H1 (cell line): ENCODE results near the gene SEZ6L. TPM values are rescaled to one million over a fixed set of nuclear protein-coding genes. Genes with fewer than 3 reads are reported as not detected.

Experiments used
- BACH1 ChIP-seq: IDR thresholded peaks from 2 replicates; pipeline ENCODE4 v1.6.1; 2012; ENCODE audit warnings: low read length, improper control_type of control experiment
- PHF8 ChIP-seq: fragments of 200-600 bp; sonication (generic); conservative IDR thresholded peaks from 2 replicates; pipeline ENCODE4 v1.7.1; 2012; ENCODE audit warnings: low read depth, mild to moderate bottlenecking, inconsistent platforms, low read length, moderate library complexity
- RAD21 ChIP-seq, 2 experiments: IDR thresholded peaks in 1 of 2; conservative IDR thresholded peaks in 1 of 2; 2 replicates each; pipeline ENCODE4 v1.6.1; 2011; ENCODE audit warnings: low read depth in 2 of 2, low read length in 2 of 2, improper control_type of control experiment in 1 of 2, inconsistent platforms in 1 of 2, mild to moderate bottlenecking in 1 of 2, moderate library complexity in 1 of 2
- RNF2 ChIP-seq: fragments of 200-900, 300-1000 bp; sonication (generic); IDR thresholded peaks from 2 replicates; pipeline ENCODE4 v1.7.1; 2016; ENCODE audit warnings: borderline replicate concordance, low read depth, mild to moderate bottlenecking, antibody characterized with exemption, low read length; ENCODE audit not compliant: poor library complexity, severe bottlenecking; ENCODE audit errors: missing control alignments
- SIX5 ChIP-seq: IDR thresholded peaks from 2 replicates; pipeline ENCODE4 v1.6.1; 2011; ENCODE audit warnings: mild to moderate bottlenecking, low read depth, low read length
- TCF12 ChIP-seq: IDR thresholded peaks from 2 replicates; pipeline ENCODE4 v1.6.1; 2011; ENCODE audit warnings: low read depth, mild to moderate bottlenecking, low read length
- polyA plus RNA-seq, 7 experiments: library from polyadenylated mRNA; depleted of rRNA in 3 of 7; stranded (reverse) in 5 of 7; unstranded in 2 of 7; fragments of >200 nt in 5 of 7; fragments of 200-250 nt in 2 of 7; gene quantifications; 1 replicate in 5 of 7; 2 replicates in 1 of 7; 4 replicates in 1 of 7; pipeline versions ENCODE4 v1.2.1 to v1.2.3, GENCODE V29; 2011 to 2013; ENCODE audit warnings: missing spikeins in 2 of 7, mixed read lengths in 2 of 7
- total RNA-seq: library from RNA; stranded (reverse); fragmentation: NEBNext Ultra II Directional; extraction: Animal tissue kit (Norgen Biotek cat#: 25700); gene quantifications from 2 replicates; pipeline ENCODE4 v1.2.1, GENCODE V29; 2021
- TF ChIP-seq, protein P1 (sequence below): fragments of 300-600 bp; sonication (generic); IDR thresholded peaks from 2 replicates; pipeline ENCODE4 v1.7.1; 2012; ENCODE audit warnings: low read length, moderate library complexity, mild to moderate bottlenecking, inconsistent platforms; ENCODE audit not compliant: insufficient replicate concordance
- TF ChIP-seq, protein P2 (sequence below): IDR thresholded peaks from 2 replicates; pipeline ENCODE4 v1.6.1; 2012; ENCODE audit warnings: inconsistent platforms

The SEZ6L gene
- total and polyA plus RNA-seq, 2 of the 8 experiments (the other 6 are each of a cell fraction or from before 2014, with no cell fraction given): 0.06 to 0.33 TPM

DNA sequence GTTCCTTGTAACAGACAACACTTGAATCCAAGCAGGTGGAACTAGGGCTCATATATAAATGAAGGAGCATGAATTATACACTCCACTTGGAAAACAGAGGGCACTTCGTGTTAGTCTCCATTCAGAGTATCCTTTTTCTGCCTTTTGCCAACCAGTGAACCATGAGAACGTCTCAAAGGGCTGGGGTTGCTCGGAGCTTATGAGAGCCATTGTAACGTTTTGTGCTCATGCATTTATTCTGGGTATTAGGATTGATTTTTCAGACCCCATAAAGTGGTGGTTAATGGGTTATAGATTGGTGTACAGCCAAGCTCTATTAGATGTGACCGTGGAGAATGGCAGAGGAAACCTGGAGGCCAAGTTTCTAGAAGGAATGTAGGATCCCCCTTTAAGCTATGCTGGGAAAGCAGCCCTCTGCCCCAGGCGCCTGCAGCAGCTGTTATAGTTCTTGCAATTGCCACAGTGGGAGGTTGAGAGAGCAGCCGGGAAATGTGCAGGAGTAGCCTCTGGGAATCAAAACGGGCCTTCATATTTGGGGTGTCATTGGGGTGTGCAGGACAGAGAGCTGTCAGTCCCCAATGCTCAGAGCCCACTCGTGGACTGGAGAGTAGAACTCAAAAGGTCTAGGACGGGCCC, 205.2 kb downstream of the SEZ6L start (continued):
- TF ChIP-seq, protein P1, sequence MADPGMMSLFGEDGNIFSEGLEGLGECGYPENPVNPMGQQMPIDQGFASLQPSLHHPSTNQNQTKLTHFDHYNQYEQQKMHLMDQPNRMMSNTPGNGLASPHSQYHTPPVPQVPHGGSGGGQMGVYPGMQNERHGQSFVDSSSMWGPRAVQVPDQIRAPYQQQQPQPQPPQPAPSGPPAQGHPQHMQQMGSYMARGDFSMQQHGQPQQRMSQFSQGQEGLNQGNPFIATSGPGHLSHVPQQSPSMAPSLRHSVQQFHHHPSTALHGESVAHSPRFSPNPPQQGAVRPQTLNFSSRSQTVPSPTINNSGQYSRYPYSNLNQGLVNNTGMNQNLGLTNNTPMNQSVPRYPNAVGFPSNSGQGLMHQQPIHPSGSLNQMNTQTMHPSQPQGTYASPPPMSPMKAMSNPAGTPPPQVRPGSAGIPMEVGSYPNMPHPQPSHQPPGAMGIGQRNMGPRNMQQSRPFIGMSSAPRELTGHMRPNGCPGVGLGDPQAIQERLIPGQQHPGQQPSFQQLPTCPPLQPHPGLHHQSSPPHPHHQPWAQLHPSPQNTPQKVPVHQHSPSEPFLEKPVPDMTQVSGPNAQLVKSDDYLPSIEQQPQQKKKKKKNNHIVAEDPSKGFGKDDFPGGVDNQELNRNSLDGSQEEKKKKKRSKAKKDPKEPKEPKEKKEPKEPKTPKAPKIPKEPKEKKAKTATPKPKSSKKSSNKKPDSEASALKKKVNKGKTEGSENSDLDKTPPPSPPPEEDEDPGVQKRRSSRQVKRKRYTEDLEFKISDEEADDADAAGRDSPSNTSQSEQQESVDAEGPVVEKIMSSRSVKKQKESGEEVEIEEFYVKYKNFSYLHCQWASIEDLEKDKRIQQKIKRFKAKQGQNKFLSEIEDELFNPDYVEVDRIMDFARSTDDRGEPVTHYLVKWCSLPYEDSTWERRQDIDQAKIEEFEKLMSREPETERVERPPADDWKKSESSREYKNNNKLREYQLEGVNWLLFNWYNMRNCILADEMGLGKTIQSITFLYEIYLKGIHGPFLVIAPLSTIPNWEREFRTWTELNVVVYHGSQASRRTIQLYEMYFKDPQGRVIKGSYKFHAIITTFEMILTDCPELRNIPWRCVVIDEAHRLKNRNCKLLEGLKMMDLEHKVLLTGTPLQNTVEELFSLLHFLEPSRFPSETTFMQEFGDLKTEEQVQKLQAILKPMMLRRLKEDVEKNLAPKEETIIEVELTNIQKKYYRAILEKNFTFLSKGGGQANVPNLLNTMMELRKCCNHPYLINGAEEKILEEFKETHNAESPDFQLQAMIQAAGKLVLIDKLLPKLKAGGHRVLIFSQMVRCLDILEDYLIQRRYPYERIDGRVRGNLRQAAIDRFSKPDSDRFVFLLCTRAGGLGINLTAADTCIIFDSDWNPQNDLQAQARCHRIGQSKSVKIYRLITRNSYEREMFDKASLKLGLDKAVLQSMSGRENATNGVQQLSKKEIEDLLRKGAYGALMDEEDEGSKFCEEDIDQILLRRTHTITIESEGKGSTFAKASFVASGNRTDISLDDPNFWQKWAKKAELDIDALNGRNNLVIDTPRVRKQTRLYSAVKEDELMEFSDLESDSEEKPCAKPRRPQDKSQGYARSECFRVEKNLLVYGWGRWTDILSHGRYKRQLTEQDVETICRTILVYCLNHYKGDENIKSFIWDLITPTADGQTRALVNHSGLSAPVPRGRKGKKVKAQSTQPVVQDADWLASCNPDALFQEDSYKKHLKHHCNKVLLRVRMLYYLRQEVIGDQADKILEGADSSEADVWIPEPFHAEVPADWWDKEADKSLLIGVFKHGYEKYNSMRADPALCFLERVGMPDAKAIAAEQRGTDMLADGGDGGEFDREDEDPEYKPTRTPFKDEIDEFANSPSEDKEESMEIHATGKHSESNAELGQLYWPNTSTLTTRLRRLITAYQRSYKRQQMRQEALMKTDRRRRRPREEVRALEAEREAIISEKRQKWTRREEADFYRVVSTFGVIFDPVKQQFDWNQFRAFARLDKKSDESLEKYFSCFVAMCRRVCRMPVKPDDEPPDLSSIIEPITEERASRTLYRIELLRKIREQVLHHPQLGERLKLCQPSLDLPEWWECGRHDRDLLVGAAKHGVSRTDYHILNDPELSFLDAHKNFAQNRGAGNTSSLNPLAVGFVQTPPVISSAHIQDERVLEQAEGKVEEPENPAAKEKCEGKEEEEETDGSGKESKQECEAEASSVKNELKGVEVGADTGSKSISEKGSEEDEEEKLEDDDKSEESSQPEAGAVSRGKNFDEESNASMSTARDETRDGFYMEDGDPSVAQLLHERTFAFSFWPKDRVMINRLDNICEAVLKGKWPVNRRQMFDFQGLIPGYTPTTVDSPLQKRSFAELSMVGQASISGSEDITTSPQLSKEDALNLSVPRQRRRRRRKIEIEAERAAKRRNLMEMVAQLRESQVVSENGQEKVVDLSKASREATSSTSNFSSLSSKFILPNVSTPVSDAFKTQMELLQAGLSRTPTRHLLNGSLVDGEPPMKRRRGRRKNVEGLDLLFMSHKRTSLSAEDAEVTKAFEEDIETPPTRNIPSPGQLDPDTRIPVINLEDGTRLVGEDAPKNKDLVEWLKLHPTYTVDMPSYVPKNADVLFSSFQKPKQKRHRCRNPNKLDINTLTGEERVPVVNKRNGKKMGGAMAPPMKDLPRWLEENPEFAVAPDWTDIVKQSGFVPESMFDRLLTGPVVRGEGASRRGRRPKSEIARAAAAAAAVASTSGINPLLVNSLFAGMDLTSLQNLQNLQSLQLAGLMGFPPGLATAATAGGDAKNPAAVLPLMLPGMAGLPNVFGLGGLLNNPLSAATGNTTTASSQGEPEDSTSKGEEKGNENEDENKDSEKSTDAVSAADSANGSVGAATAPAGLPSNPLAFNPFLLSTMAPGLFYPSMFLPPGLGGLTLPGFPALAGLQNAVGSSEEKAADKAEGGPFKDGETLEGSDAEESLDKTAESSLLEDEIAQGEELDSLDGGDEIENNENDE: no peak
- TF ChIP-seq, protein P2, sequence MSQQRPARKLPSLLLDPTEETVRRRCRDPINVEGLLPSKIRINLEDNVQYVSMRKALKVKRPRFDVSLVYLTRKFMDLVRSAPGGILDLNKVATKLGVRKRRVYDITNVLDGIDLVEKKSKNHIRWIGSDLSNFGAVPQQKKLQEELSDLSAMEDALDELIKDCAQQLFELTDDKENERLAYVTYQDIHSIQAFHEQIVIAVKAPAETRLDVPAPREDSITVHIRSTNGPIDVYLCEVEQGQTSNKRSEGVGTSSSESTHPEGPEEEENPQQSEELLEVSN: no peak
- TF ChIP-seq TCF12: no peak
- TF ChIP-seq RNF2: no peak
- TF ChIP-seq BACH1: no peak
- no peak for TF ChIP-seq RAD21 (IDR thresholded peaks at IDR 0.05 in 1 of 2, conservative IDR thresholded peaks at IDR 0.05 in 1 of 2; ENCODE audit: low read depth in 2 of 2, low read length in 2 of 2)
- no peak for TF ChIP-seq SIX5
- TF ChIP-seq PHF8: no peak
